GM21447 (cell line): Measurements from ENCODE around the gene PTPRK.

Source experiments
- ATAC-seq: cut with Tn5 transposase; IDR thresholded peaks from one replicate; pipeline ENCODE4 v1.9.1; 2021; ENCODE audit not compliant: unreplicated experiment

PTPRK gene

GRCh38 chr6:128516514-128516898 is 3.9 kb downstream of the PTPRK start:
- ATAC-seq = no peak

GRCh38 chr6:128515550-128516513 is 4.6 kb downstream of the PTPRK start:
- no peak for ATAC-seq

GRCh38 chr6:128513878-128514277 is 6.5 kb downstream of the PTPRK start:
- no peak for ATAC-seq

GRCh38 chr6:128512296-128512695 is 8.1 kb downstream of the PTPRK start:
- no peak for ATAC-seq

GRCh38 chr6:128511506-128511905 is 8.9 kb downstream of the PTPRK start:
- peak; percentile 76 for ATAC-seq

- no peak for ATAC-seq
These were observed 10.7 kb downstream of the PTPRK start for GRCh38 chr6:128509709-128510108.

- no peak for ATAC-seq
These were observed 11.7 kb downstream of the PTPRK start for GRCh38 chr6:128508588-128509296.

- ATAC-seq = no peak
These were observed 12.8 kb downstream of the PTPRK start for GRCh38 chr6:128507337-128508310.

- no peak for ATAC-seq
These were observed 14.8 kb downstream of the PTPRK start for GRCh38 chr6:128505603-128506002.

- no peak for ATAC-seq
These were observed 16.3 kb downstream of the PTPRK start for GRCh38 chr6:128504003-128504654.

GRCh38 chr6:128500749-128501600 is 19.4 kb downstream of the PTPRK start:
- no peak for ATAC-seq

- ATAC-seq = no peak
These were observed 20.4 kb downstream of the PTPRK start for GRCh38 chr6:128500014-128500413.

GRCh38 chr6:128499079-128499731 is 21.2 kb downstream of the PTPRK start:
- no peak for ATAC-seq

- ATAC-seq = no peak
These were observed 22.2 kb downstream of the PTPRK start for GRCh38 chr6:128498234-128498633.

- ATAC-seq = no peak
These were observed 24.7 kb downstream of the PTPRK start for GRCh38 chr6:128495536-128496333.

GRCh38 chr6:128494440-128494839 is 26.0 kb downstream of the PTPRK start:
- ATAC-seq = no peak

GRCh38 chr6:128493877-128494276 is 26.5 kb downstream of the PTPRK start:
- ATAC-seq = peak; percentile 43

GRCh38 chr6:128492386-128492785 is 28.0 kb downstream of the PTPRK start:
- no peak for ATAC-seq
